Upper lobe of right lung (tissue), 1 donor: ENCODE data around the gene PARD3. TPM values are rescaled to one million over a fixed set of nuclear protein-coding genes. Genes with fewer than 3 reads are reported as not detected.

Experiments used
- ATAC-seq: fragments of 200-7000 bp; cut with Tn5 transposase; one replicate; pipeline ENCODE4 v1.9.1; 2020; ENCODE audit warnings: mild to moderate bottlenecking, moderate library complexity
- DNase-seq: peaks from one replicate; pipeline ENCODE4 v3.0.0-alpha.2; 2020
- H3K27ac ChIP-seq: fragments of 200-600 bp; one replicate; pipeline ENCODE4 v1.8.0; 2022
- H3K27me3 ChIP-seq: fragments of 200-600 bp; one replicate; pipeline ENCODE4 v1.8.0; 2022; ENCODE audit warnings: mild to moderate bottlenecking
- H3K36me3 ChIP-seq: fragments of 200-600 bp; one replicate; pipeline ENCODE4 v1.8.0; 2022
- H3K4me1 ChIP-seq: fragments of 200-600 bp; one replicate; pipeline ENCODE4 v1.8.0; 2022
- H3K4me3 ChIP-seq: fragments of 200-600 bp; one replicate; pipeline ENCODE4 v1.8.0; 2022; ENCODE audit warnings: mild to moderate bottlenecking
- H3K9me3 ChIP-seq: fragments of 200-600 bp; one replicate; pipeline ENCODE4 v1.8.0; 2022
- CTCF ChIP-seq: fragments of 200-600 bp; IDR thresholded peaks from one replicate; pipeline ENCODE4 v1.8.0; 2022; ENCODE audit warnings: antibody characterized with exemption
- intact Hi-C: fragments of 100-400 bp; cut with DNase I; formaldehyde crosslinking; loops from one replicate; pipeline ENCODE4 v1.11.0; 2022
- total RNA-seq: library from RNA; stranded (reverse); fragmentation: NEBNext Ultra II Directional; extraction: Animal tissue kit (Norgen Biotek cat#: 25700); gene quantifications from one replicate; pipeline ENCODE4 v1.2.1, GENCODE V29; 2021
- donor health status: DM: no; HTN: yes; CAD: no; lungs with severe emphysema.

PARD3 gene
- total RNA-seq, 1 donor from 2014 or later, result 38.5 TPM

GRCh38 chr10:34151931-34152330 lies 663.2 kb downstream of the PARD3 start:
- Histone ChIP-seq H3K4me3 (no peak overlapping the region), H3K27me3 (no peaks in the 10 kb centered on the region), H3K27ac (no peak overlapping the region), H3K36me3 (no peaks in the 10 kb centered on the region), H3K4me1 (no peaks in the 10 kb centered on the region), H3K9me3 (no peaks in the 10 kb centered on the region)
- no peak for ATAC-seq
- intact Hi-C loops, result no loop called here
- DNase-seq, result no peak
- no peak for TF ChIP-seq CTCF

DNA sequence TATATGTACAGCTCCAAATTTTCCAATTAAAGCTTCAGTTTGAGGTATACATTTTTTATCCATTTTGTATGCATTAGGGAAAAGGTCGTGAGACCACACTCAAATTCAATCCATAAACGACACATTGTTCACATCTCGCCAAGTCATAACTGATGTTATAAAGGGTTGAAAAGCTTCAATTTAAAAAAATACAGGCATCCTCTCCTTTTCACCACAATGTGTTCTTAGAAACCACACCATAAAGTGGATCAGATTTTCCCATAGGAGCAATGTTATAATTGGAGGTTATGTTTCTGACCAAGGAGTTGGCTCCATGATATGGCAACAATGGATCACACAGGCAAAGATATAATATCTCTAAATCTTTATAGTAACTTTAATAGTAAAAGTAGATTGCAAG lies 663.6 kb downstream of the PARD3 start:
- no peaks in the 10 kb centered on the region for H3K9me3 ChIP-seq
- no peaks in the 10 kb centered on the region for H3K27me3 ChIP-seq
- intact Hi-C loops, result no loop called here
- no peak overlapping the region for H3K27ac ChIP-seq
- H3K36me3 ChIP-seq, result no peaks in the 10 kb centered on the region
- no peaks in the 10 kb centered on the region for H3K4me1 ChIP-seq
- no peak for TF ChIP-seq CTCF
- no peak for ATAC-seq
- no peak overlapping the region for H3K4me3 ChIP-seq
- no peak for DNase-seq

- ATAC-seq (no peak), DNase-seq (no peak)
- Histone ChIP-seq H3K4me1 (no peaks in the 10 kb centered on the region), H3K27me3 (no peaks in the 10 kb centered on the region), H3K4me3 (no peak overlapping the region), H3K9me3 (no peaks in the 10 kb centered on the region), H3K27ac (no peak overlapping the region), H3K36me3 (no peaks in the 10 kb centered on the region)
- TF ChIP-seq CTCF, result no peak
- intact Hi-C loops, result no loop called here
Observed at GRCh38 chr10:34150103-34150502, 665.0 kb downstream of the PARD3 start.

DNA sequence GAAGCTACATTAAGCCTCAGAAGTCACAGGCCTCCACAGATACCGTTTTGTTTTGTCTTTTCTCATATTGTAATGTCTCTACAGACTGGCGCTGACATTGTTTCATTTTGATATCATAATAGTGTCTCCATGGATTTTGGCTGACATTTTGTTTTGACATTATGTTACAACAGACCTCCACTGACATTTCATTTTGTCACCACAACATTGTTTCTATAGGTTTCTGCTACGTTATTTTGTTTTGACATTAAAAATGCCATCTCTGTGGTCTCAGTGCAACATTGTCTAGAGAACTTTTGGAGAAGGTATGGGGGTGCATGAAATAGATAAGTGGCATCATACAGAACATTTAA lies 666.8 kb downstream of the PARD3 start:
- H3K4me1 ChIP-seq, result no peaks in the 10 kb centered on the region
- no peaks in the 10 kb centered on the region for H3K36me3 ChIP-seq
- TF ChIP-seq CTCF, result no peak
- ATAC-seq (no peak), DNase-seq (no peak)
- H3K4me3 ChIP-seq, result no peak overlapping the region
- H3K9me3 ChIP-seq, result no peaks in the 10 kb centered on the region
- intact Hi-C loops, result no loop called here
- no peaks in the 10 kb centered on the region for H3K27me3 ChIP-seq
- H3K27ac ChIP-seq, result no peak overlapping the region

DNA sequence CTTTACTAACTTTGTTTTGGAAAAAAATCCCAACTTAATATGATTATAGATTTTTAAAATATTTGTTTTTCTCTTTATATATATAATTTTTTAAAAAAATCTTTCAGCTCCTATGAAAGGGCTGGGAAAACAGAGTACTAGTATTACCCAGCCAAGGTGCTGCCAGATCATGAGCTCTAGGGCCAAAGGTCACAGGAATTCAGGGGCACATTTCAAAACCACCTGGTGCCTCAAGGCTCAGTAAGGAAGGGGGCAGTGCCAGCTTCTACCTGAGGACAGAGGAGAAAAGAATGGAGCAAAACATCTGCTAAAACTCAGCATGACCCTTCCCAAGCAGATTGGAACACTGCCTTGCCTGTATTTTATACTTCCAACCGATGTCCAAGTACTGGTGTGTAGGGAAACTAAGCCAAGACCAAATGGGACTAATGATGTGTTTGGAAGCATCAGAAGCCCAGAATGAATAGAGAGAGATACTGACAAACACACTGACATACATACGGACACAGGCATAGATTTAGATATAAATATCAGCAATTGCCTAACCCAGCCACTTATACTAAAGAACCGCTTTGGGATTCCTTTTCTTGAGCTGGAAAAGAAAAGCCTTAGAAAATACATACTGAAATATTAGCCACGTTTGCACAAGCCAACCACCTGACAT lies 667.3 kb downstream of the PARD3 start:
- no peak overlapping the region for H3K4me3 ChIP-seq
- H3K36me3 ChIP-seq, result no peaks in the 10 kb centered on the region
- H3K9me3 ChIP-seq, result no peaks in the 10 kb centered on the region
- H3K4me1 ChIP-seq, result no peaks in the 10 kb centered on the region
- DNase-seq (no peak), ATAC-seq (no peak)
- H3K27me3 ChIP-seq, result no peaks in the 10 kb centered on the region
- intact Hi-C loops, result no loop called here
- no peak overlapping the region for H3K27ac ChIP-seq
- TF ChIP-seq CTCF, result no peak

- intact Hi-C loops, result no loop called here
- Histone ChIP-seq H3K27ac (no peak overlapping the region), H3K36me3 (no peaks in the 10 kb centered on the region), H3K9me3 (no peaks in the 10 kb centered on the region), H3K4me1 (no peaks in the 10 kb centered on the region), H3K27me3 (no peaks in the 10 kb centered on the region), H3K4me3 (no peak overlapping the region)
- TF ChIP-seq CTCF, result no peak
- ATAC-seq (no peak), DNase-seq (no peak)
Observed at GRCh38 chr10:34145715-34146114, 669.4 kb downstream of the PARD3 start.
